ENCODE data around the gene USH2A.

GRCh38 chr1:215640429-215641148, 782.7 kb downstream of the USH2A start:
- TF ChIP-seq CTCF (IDR thresholded peaks at IDR 0.05) (no peak), POLR2A (IDR thresholded peaks at IDR 0.05) (no peak)

Measured in lower leg skin (tissue), 3 donors.